ENCODE results near the gene WHAMM.
"Not testable (repeated sequence)": the region's sequence is repeated elsewhere in the genome, so short reads cannot be mapped to it uniquely, and the experiment has no call there.

WHAMM gene

GRCh38 chr15:82803793-82804574 is 5.4 kb upstream of the WHAMM start:
- DNase-seq: no peak

- peak; percentile 8 for DNase-seq
These were observed 4.9 kb upstream of the WHAMM start for GRCh38 chr15:82804575-82804949.

- DNase-seq: peak; percentile 62
These were observed 3.4 kb upstream of the WHAMM start, which contains the start of gene FSD2 for GRCh38 chr15:82805994-82806406. TSS of gene FSD2 (minus strand) at chr15:82806069. CDS start at chr15:82787390, 18,679 bp downstream.

GRCh38 chr15:82807920-82808633 is 1.4 kb upstream of the WHAMM start:
- no peak for DNase-seq

- DNase-seq: peak; percentile 63
These were observed 790 bp upstream of the WHAMM start for GRCh38 chr15:82808634-82809041.

- peak; percentile 67 for DNase-seq
These were observed 847 bp downstream of the WHAMM start for GRCh38 chr15:82810061-82810889.

GRCh38 chr15:82810890-82811426 is 1.5 kb downstream of the WHAMM start:
- peak; percentile 77 for DNase-seq

- no peak for DNase-seq
These were observed 3.6 kb downstream of the WHAMM start for GRCh38 chr15:82812994-82813393.

- DNase-seq: no peak
These were observed 10.7 kb downstream of the WHAMM start for GRCh38 chr15:82820128-82820527.

GRCh38 chr15:82821396-82821795 is 12.0 kb downstream of the WHAMM start:
- not testable (repeated sequence) for DNase-seq

GRCh38 chr15:82821851-82822250 is 12.4 kb downstream of the WHAMM start:
- DNase-seq: not testable (repeated sequence)

GRCh38 chr15:82823049-82823448 is 13.6 kb downstream of the WHAMM start:
- no peak for DNase-seq

GRCh38 chr15:82828075-82828474 is 18.6 kb downstream of the WHAMM start:
- DNase-seq: no peak

- no peak for DNase-seq
These were observed 19.8 kb downstream of the WHAMM start for GRCh38 chr15:82829234-82829633.

- no peak for DNase-seq
These were observed 21.2 kb downstream of the WHAMM start for GRCh38 chr15:82830427-82831173.

GRCh38 chr15:82831894-82832600 is 22.6 kb downstream of the WHAMM start:
- DNase-seq: no peak

GRCh38 chr15:82832601-82833361 is 23.4 kb downstream of the WHAMM start:
- DNase-seq: peak; percentile 10

GRCh38 chr15:82833362-82833682 is 23.9 kb downstream of the WHAMM start:
- DNase-seq: no peak

- no peak for DNase-seq
These were observed 26.0 kb downstream of the WHAMM start for GRCh38 chr15:82835391-82835917.

- DNase-seq: no peak
These were observed 28.8 kb downstream of the WHAMM start for GRCh38 chr15:82838096-82838735.

All from OCI-M1 (cell line).